DMS 273 (cell line): ENCODE measurements around the gene MECP2.
A peak's percentile ranks its signal among the peaks of the same experiment; 100 is the strongest.
"Not testable (repeated sequence)": the region's sequence is repeated elsewhere in the genome, so short reads cannot be mapped to it uniquely, and the experiment has no call there.

Experiments used
- DNase-seq: peaks from one replicate; lab custom pipeline; 2025; ENCODE audit not compliant: unreplicated experiment; lab: John Stamatoyannopoulos, UW

The MECP2 gene

DNA sequence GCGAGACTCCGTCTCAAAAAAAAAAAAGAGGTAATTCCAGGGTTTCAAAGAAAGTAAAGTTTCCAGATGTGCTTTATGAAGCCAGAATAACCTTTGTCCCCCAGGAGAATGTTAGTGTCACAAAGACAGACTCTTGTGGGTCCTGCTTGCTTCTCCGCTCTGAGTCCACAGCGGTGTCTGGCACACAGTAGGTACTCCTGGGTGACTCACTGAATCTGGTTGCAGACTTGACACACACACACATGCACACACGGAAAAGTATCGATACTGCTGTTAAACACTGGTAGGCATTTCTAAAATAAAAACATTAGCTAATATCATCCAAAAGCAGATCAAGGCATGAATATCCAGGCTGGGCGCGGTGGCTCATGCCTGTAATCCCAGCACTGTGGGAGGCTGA is 102.0 kb downstream of the MECP2 start:
- DNase-seq = no peak

DNA sequence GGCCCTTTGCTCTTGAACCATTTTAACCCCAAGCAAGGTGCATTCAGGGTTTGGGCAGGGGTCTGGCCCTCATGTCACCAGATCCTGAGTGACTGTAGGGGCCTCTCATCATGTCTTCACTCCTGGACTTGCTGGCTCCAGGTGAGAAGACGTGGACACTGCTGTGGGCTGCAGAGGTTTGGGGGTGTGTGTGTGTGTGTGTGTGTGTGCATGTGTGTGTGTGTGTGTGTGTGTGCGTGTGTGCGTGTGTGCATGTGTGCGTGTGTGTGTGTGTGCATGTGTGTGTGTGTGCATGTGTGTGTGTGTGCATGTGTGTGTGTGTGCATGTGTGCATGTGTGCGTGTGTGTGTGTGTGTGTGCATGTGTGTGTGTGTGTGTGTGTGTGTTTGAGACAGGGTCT is 103.1 kb downstream of the MECP2 start:
- DNase-seq = not testable (repeated sequence)

DNA sequence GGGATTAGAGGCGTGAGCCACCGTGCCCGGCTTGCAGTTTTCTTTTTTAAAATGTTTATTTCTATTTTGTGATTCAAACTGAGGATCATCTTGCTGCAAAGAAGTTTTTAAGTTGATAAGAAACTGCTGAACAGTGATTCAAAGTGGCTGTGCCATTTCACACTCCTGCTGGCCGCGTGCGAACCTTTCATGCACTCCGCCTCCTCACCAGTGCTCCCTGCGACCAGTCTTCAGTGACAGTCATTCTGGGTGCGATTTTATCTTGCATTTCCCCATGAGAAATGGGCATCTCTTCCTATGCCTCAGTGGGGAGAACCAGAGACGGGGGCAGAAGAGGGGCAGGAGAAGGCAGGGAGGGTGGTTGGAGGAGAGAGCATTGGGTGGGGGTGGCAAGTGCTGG is 103.5 kb downstream of the MECP2 start:
- no peak for DNase-seq

DNA sequence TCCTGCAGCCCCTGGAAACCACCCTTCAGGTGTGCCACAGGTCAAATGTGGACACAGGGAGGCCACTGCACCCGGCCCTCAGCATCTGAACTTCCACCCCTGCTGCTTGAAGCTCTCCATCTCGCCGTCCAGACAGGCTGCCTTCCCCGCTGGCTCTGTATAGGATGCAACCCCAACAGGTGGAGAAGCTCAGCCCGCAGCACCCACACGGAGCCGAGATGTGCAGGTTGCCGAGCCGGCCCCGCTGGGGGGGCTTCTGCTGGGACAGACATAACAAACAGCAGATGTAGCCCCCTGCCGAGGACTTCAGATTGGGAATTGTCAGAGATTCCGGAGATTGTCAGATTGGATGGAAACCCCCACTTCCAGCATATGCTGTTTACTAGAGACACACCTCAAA is 104.4 kb downstream of the MECP2 start:
- peak; percentile 92 for DNase-seq

DNA sequence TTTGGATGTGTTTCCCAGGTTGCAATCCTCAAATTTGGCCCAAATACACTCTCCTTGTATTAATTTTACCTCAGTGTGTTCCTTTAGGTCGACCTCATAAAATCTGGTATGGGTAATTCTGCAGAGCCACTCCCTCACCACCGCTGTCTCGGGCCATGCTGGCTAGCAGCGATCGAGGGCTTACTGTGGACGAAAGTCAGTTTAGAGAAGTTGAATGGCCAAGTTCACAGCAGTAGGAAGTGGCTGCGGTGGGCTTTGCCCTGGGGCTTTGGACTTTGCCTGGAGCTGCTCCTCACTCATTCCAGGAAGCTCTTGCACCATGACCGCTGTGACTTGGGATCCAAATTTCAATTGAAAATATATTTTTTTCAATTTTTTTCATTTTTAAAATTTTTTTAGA is 105.3 kb downstream of the MECP2 start:
- DNase-seq = no peak

DNA sequence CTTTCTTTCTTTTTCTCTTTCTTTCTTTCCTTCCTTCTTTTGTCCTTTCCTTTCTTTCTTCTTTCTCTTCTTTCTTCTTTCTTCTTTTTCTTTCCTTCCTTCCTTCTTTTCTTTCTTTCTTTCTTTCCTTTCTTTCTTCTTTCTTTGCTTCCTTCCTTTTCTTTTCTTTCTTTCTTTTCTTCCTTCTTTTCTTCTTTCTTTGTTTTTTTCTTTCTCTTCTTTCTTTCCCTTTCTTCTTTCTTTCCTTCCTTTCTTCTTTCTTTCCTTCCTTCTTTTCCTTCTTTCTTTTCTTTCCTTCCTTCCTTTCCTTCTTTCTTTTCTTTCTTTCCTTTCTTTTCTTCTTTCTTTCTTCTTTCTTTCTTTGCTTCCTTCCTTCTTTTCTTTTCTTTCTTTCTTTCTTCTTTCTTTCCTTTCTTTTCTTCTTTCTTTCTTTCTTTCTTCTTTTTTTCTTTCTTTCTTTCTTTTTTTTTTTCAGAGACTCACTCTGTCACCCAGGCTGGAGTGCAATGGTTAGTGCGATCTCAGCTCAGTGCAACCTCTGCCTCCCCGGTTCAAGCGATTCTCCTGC is 106.4 kb downstream of the MECP2 start:
- no peak for DNase-seq

DNA sequence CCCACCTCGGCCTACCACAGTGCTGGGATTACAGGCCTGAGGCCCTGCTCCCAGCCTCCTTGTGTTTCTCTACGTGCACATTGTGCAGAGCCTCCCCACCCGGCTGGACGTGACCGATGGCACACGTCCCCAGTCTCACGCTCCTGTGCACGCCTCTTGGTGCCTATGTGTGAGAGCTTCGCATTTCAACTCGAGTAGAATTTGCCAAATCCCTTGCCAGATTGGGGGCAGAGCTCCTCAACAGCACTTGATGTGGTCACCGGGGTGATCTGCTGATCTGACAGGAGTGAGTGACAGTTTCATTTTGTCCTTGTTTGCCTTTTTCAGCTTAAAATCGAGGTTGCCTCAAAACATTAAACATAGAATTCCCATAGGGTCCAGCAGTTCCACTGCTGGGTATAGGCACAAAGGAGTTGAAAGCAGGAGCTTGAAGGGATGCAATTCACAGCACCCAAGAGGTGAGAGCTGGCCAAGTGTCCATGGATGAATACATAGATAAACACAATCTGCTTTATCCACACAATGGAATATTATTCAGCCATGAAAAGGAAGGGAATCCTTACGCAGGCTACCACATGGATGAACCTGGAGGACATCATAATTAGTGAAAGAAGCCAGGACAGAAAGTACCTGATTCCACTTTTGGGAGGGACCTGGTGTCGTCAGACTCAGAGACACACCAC is 107.4 kb downstream of the MECP2 start:
- DNase-seq = no peak

DNA sequence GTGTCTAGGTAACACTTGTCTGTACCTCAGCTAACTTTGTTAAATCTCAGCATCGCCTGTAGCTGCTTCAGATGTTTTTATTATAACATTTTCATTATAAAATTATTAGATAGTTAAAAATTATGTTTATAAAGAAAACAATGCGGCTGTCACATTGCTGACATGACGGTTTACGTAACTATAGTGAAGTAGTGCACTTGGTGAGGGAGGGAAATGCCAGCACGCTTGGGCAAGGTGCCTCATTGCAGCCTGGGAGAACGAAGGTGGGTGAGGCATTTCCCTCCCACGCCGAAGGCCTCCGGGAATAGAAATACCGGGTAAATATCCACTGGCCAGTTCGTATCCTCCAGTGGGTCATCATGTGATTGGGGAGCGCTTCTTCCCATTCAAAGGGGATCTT is 109.0 kb downstream of the MECP2 start:
- no peak for DNase-seq

DNA sequence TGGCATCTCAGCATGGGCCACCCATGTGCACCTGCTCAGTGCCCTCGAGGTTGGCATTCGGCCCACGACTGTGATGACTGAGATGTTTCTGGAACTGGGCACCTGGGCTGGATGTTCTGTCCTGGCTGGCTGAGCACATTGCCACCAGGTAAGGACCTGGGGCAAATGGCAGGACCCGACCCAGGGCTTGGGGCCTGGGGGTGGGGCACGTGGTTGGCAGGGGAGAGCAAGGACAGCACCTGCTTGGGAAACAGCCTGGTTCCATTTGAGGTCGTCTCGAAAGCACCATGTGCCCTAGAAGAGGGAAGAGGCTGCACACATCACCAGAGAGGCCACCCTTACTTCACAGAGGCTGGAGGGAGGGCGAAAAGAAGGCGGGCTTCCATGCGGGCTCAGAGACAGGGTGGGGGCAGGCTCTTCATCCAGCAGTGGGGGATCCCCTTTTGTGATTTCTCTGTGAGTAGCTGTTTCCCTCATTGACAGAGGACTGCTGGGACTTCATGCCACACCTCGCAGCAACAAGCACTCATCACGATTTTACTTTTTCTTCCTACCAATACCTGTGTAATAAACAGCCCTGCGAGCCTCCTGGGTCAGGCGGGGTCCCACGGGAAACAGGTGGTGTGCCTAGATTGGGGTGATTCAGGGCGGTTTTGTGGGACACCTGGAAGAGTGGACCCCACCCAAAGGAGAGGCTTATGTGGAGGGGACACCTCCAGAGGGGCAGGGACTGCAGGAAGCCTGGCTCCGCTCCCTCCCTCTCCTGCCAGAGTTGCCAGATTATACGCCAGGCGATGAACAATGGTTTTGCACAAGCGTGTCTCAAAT is 113.0 kb downstream of the MECP2 start:
- DNase-seq = no peak

DNA sequence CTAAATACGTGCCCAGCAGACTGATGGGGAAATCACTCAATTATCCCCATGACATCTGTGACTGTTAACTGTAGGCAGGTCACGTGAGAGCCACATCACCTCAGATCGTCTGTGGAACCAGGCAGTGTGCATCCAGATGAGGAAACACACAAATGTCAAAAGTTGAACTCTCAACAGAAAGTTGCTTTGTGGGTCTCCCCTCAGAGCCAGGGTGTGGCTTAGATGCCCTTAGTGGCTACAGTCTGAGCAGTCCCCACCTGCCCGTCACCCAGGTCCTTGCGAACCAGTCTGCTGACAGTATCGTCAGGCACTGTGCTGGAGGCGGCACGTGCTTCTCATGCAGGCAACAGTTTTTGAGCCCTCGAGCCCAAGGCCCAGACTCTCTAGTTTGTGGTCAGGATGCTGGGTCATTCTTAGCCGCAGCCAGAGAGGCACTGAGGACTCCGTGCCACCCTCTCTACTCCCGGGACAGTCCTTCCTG is 114.2 kb downstream of the MECP2 start:
- DNase-seq = no peak

DNA sequence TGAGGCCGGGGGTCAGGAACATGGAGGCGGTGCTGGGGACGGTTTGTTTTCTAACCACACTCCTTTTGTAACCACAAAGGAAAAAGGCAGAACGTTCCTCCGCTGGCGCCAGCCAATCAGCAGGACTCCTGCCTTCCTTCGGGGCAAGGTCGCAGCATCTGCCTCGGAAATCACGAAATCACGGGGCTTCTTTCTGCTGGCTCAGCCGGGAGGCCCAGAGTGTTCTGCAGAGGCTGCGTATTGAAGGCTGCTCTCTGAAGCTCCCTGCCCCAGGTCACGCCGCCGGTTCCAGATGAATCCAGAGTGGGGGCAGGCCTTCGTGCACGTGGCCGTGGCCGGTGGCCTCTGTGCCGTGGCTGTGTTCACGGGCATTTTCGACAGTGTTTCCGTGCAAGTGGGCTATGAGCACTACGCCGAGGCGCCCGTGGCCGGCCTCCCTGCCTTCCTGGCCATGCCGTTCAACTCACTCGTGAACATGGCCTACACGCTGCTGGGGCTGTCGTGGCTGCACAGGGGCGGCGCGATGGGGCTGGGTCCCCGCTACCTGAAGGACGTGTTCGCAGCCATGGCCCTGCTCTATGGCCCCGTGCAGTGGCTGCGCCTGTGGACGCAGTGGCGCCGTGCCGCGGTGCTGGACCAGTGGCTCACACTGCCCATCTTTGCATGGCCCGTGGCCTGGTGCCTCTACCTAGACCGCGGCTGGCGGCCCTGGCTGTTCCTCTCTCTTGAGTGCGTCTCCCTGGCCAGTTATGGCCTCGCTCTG is 115.6 kb downstream of the MECP2 start:
- no peak for DNase-seq

DNA sequence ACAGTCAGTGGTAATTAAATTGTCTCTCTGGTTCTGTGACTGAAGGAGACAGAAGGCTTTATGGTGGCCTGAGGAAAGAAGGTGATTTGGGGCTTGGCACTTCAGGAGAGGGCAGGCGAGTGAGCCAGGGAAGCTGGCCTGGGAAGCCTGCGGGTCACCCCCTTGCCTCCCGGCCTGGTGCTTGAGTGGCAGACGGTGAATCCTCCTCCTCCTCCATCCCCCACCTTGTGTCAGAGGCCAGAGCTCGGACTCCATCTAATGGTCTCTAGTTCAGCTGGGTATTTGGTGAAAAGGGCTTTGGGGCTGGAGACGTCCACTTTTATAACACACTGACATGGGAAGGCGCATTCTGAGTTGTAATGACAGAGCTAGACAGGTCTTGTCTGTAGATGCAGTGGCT is 116.3 kb downstream of the MECP2 start:
- DNase-seq = no peak

DNA sequence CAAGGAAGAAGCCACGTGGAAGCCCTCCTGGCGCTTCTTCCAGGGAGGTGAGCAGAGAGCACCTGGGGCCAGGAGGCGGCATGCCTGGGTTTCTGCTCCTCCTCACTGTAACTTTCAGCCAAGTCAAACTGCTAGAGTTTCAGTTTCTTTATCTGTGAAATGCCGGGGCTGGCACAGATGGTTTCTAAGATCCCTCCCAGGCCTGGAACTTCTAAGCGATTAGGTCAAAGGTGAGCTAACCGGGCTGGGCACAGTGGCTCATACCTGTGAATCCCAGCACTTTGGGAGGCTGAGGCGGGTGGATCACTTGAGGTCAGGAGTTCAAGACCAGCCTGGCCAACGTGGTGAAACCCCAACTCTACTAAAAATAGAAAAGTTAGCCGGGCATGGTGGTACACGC is 117.1 kb downstream of the MECP2 start:
- DNase-seq = not testable (repeated sequence)

DNA sequence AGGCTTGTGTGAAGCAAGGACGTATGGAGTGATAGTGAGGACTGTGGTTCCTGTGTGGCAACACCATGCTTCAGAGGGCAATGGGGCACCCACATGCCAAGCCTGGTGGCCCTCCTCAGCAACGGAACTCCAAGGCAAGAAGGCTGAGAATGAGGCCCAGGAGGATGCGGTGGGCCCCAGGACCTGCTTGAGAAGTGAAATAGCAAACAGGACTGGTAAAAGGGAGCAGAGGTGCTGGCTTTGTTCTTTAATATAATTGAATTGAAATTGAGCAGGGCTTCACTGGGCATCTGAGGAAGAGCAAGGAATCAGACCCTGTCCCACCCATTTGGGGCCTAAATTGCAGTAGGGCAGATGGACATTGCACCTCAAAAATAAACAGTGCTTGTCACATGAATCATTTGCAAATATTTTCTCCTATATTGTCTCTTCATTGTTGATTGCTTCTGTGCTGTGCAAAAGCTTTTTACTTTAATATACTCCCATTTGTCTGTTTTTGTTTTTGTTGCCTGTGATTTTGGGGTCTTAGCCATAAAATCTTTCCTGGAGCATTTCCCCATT is 122.7 kb downstream of the MECP2 start:
- DNase-seq = no peak

DNA sequence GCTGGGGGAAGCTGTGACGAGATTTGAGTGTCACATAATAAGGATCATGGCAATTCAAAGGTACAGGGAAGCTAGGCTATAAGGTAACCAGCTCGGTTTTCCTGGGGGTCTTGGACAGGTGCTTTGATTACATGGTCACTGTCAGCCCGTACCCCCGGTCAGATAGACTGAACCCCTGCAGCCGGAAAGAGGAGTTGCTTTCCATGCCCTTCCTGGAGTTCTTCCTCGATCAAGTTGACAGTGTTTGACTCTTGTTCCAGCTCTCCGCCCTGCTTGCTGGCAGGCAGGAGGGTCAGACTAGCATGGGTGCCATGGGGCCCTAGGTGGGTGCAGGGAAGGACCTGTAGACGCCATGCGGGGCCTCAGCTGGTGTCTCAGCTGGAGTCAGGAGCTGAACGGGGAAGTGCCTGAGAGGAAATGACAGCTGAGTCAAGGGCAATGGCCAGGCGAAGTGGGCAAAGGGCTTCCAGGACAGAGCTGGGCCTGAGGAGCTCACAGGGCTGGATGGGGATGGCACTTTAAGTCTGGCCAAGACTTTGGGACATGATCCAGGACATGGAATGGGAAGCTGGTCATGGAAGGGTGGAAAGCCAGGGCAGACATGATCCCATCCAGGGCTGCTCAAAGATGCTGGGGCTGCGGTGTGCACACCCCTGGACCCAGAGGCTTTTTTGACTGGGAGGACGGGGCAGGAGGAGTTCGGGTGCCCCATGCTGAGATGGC is 123.4 kb downstream of the MECP2 start:
- DNase-seq = no peak

DNA sequence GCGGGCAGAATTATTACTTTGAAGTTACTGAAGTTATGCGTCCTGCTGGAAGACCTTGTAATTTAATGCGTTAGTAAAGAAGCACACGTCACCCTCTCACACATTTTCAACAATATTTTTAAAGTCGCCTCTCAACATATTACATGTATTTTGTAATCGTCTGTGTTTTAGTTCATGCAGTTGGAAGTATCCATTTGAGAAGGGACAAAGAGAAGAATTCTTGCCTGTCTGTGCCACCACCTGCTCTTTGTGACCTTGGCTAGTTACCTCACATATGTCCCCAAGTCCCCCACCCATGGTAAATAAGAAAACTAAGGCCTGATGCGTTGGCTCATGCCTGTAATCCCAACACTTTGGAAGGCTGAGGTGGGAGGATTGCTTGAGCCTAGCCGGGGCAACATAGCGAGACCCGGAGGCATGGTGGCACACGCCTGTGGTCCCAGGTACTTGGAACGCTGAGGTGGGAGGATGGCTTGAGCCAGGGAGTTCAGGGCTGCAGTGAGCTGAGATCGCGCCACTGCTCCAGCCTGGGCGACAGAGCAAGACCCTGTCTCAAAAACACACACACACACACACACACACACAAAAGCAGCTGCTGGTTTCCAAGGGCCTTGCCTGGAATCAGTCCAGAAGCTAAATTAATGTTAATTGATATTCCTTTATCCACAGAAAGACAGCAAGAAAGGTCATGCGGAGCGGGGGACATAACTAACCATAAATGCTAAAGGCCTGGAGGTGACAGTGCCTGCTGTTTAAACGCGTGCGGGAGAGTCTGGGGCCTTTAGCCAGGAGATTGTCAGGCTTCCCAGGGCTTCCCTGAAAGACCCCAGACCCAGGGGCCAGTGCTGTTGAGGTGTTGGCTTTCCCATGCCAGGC is 124.2 kb downstream of the MECP2 start:
- DNase-seq = peak; percentile 63

DNA sequence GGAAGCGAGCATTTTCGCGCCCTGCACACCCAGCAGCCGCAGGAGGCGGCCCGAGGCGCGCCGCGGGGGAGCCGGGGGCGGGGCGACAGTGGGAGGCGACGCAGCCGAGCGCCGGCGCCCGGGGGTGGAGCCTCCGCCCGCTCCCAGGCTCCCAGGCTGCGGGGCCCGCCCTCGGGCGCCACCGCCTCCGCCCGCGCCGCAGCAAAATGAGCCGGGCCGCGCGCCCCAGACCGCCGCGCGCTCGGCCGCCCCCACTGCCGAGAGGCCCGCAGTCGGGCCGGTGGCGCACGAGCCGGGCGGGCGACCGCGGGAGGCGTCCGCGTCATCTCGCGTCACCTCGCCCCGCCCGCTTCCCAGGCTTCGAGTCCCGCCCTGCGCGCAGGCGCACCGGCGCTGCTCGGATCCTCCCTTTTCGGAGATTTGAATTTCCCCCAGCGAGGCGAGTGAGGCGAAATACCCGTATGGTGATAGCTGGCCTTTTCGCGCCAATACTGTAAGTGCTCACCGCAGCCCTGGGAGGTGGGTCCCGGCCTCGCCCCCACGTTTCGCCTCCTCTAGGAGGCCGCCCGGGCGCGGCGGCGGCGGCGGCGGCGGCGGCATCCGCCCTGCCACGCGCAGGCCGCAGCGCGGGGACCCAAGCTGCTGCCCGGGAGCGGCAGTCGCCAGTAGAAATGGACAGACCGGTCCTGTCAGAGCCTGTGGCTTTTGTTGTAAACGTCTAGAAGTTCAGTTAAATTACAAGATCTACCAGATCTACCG is 125.0 kb downstream of the MECP2 start, which contains the start of gene TMEM187:
Gene TMEM187 (plus strand): TSS at position 387 of the 759 bp plus-strand sequence. CDS start 9,309 bp downstream, outside the sequence.
- DNase-seq = peak; percentile 100
